ENCODE measurements around the gene COA8. TPM values are rescaled to one million over a fixed set of nuclear protein-coding genes. Genes with fewer than 3 reads are reported as not detected.

The COA8 gene
- total and polyA plus RNA-seq, 2 of the 13 experiments (the other 11 are each of a cell fraction or from before 2014, with no cell fraction given), result 10.9 to 25.1 TPM

DNA sequence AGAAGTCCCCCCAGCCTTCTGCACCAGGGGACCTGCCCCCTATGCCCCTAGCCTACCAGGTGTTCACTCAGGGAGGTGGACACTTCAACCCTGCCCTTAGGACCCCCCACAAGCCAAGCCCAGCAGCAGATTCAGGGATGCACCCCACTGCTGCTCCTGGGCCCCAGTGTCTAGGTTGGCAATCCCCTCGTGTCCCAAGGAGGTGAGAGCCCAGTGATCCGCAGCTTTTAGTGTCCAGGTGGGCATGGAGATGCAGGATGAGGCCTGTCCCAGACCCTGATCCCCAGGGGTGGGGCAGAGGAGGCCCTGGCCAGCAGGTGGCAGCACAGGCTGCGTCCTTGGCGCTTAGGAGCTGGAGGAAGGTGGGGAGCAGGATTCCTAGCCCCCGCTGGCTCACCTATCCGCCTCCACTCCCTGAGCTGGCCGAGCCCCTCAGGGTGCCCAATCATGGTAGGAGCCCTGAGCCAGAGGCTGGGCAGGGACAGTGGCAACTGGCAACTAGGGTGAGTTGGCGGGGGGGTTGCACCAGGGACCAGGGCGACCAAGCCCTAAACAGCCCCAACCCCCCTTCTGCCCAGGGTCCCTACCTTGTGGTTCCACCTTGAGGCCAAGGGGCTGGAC, 44.2 kb upstream of the COA8 start (continued):
- TF ChIP-seq FOXO1 (CRISPR knock-in tag; IDR thresholded peaks at IDR 0.05), result 0 out of 2 replicates have a peak, but pooled peaks have one; percentile 25
- 0 out of 2 replicates have a peak, but pooled peaks have one; percentile 23 for TF ChIP-seq ZNF121 (CRISPR knock-in tag; IDR thresholded peaks at IDR 0.05)
- peak; percentile 87 for TF ChIP-seq AGO1 (IDR thresholded peaks at IDR 0.05; ENCODE audit: low read depth, low read length, poor library complexity, severe bottlenecking)
- 0 out of 2 replicates have a peak, but pooled peaks have one; percentile 4 for TF ChIP-seq RARA (CRISPR knock-in tag; IDR thresholded peaks at IDR 0.05)
- TF ChIP-seq ZNF747 (CRISPR knock-in tag; IDR thresholded peaks at IDR 0.05; ENCODE audit: borderline replicate concordance), result 0 out of 2 replicates have a peak, but pooled peaks have one; percentile 22
- peak; percentile 59 for TF ChIP-seq ZNF883 (CRISPR knock-in tag; IDR thresholded peaks at IDR 0.05; ENCODE audit: not compliant biosample characterization)
- TF ChIP-seq, protein P1, sequence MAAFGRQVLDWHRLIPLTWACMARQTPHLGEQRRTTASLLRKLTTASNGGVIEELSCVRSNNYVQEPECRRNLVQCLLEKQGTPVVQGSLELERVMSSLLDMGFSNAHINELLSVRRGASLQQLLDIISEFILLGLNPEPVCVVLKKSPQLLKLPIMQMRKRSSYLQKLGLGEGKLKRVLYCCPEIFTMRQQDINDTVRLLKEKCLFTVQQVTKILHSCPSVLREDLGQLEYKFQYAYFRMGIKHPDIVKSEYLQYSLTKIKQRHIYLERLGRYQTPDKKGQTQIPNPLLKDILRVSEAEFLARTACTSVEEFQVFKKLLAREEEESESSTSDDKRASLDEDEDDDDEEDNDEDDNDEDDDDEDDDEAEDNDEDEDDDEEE (CRISPR knock-in tag; IDR thresholded peaks at IDR 0.05), result peak; percentile 44; the same call in 1 of the 2 replicates
- peak; percentile 60 for TF ChIP-seq AGO2 (optimal IDR thresholded peaks at IDR 0.05; ENCODE audit: low read depth, low read length)
- TF ChIP-seq TARDBP (CRISPR knock-in tag; IDR thresholded peaks at IDR 0.05), result peak; percentile 48; the same call in 1 of the 2 replicates
- TF ChIP-seq SNAPC2 (CRISPR knock-in tag; IDR thresholded peaks at IDR 0.05), result 0 out of 2 replicates have a peak, but pooled peaks have one; percentile 61
- TF ChIP-seq, protein P2, sequence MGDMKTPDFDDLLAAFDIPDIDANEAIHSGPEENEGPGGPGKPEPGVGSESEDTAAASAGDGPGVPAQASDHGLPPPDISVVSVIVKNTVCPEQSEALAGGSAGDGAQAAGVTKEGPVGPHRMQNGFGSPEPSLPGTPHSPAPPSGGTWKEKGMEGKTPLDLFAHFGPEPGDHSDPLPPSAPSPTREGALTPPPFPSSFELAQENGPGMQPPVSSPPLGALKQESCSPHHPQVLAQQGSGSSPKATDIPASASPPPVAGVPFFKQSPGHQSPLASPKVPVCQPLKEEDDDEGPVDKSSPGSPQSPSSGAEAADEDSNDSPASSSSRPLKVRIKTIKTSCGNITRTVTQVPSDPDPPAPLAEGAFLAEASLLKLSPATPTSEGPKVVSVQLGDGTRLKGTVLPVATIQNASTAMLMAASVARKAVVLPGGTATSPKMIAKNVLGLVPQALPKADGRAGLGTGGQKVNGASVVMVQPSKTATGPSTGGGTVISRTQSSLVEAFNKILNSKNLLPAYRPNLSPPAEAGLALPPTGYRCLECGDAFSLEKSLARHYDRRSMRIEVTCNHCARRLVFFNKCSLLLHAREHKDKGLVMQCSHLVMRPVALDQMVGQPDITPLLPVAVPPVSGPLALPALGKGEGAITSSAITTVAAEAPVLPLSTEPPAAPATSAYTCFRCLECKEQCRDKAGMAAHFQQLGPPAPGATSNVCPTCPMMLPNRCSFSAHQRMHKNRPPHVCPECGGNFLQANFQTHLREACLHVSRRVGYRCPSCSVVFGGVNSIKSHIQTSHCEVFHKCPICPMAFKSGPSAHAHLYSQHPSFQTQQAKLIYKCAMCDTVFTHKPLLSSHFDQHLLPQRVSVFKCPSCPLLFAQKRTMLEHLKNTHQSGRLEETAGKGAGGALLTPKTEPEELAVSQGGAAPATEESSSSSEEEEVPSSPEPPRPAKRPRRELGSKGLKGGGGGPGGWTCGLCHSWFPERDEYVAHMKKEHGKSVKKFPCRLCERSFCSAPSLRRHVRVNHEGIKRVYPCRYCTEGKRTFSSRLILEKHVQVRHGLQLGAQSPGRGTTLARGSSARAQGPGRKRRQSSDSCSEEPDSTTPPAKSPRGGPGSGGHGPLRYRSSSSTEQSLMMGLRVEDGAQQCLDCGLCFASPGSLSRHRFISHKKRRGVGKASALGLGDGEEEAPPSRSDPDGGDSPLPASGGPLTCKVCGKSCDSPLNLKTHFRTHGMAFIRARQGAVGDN (CRISPR knock-in tag; IDR thresholded peaks at IDR 0.05), result peak; percentile 64; the same call in 1 of the 2 replicates
- peak; percentile 41; the same call in 1 of the 2 replicates for TF ChIP-seq HDAC1 (CRISPR knock-in tag; IDR thresholded peaks at IDR 0.05)
- TF ChIP-seq, protein P3, sequence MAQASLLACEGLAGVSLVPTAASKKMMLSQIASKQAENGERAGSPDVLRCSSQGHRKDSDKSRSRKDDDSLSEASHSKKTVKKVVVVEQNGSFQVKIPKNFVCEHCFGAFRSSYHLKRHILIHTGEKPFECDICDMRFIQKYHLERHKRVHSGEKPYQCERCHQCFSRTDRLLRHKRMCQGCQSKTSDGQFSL (CRISPR knock-in tag; IDR thresholded peaks at IDR 0.05), result peak; percentile 79
- TF ChIP-seq, protein P4, sequence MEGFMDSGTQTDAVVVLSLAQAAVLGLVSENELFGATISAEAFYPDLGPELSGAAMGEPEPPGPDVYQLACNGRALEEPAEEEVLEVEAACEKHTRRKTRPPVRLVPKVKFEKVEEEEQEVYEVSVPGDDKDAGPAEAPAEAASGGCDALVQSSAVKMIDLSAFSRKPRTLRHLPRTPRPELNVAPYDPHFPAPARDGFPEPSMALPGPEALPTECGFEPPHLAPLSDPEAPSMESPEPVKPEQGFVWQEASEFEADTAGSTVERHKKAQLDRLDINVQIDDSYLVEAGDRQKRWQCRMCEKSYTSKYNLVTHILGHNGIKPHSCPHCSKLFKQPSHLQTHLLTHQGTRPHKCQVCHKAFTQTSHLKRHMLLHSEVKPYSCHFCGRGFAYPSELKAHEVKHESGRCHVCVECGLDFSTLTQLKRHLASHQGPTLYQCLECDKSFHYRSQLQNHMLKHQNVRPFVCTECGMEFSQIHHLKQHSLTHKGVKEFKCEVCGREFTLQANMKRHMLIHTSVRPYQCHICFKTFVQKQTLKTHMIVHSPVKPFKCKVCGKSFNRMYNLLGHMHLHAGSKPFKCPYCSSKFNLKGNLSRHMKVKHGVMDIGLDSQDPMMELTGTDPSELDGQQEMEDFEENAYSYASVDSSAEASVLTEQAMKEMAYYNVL (CRISPR knock-in tag; IDR thresholded peaks at IDR 0.05; ENCODE audit: borderline replicate concordance), result 0 out of 2 replicates have a peak, but pooled peaks have one; percentile 35
- TF ChIP-seq ZNF383 (CRISPR knock-in tag; IDR thresholded peaks at IDR 0.05; ENCODE audit: borderline replicate concordance), result no peak
- TF ChIP-seq ZFX (CRISPR knock-in tag; IDR thresholded peaks at IDR 0.05; ENCODE audit: low read depth), result peak; percentile 67
- peak; percentile 25; the same call in 1 of the 2 replicates for TF ChIP-seq TBX2 (CRISPR knock-in tag; IDR thresholded peaks at IDR 0.05; ENCODE audit: borderline replicate concordance)
- TF ChIP-seq ELF4 (CRISPR knock-in tag; IDR thresholded peaks at IDR 0.05; ENCODE audit: borderline replicate concordance), result no peak
- no peak for TF ChIP-seq ZNF20 (CRISPR knock-in tag; IDR thresholded peaks at IDR 0.05)
- TF ChIP-seq SRY (CRISPR knock-in tag; IDR thresholded peaks at IDR 0.05), result 0 out of 2 replicates have a peak, but pooled peaks have one; percentile 57
- peak; percentile 22; the same call in 1 of the 2 replicates for TF ChIP-seq ZNF350 (CRISPR knock-in tag; IDR thresholded peaks at IDR 0.05; ENCODE audit: borderline replicate concordance, low read depth)

Measured in HepG2 (cell line).